NB4 (cell line): Measurements from ENCODE around the gene SIAH1.

Experiments used
- DNase-seq: peaks from one replicate; pipeline ENCODE4 v3.0.0; 2010; ENCODE audit warnings: low read depth
- H3K4me3 ChIP-seq: one replicate; pipeline ENCODE4 v1.5.1; 2011; ENCODE audit warnings: mild to moderate bottlenecking, low read depth, low read length, moderate library complexity
- CTCF ChIP-seq: IDR thresholded peaks from one replicate; pipeline ENCODE4 v1.5.1; 2012; ENCODE audit warnings: low read depth, low read length
- MAX ChIP-seq: IDR thresholded peaks from 2 replicates; pipeline ENCODE4 v1.6.1; 2011; ENCODE audit warnings: low read depth, low read length
- MYC ChIP-seq: IDR thresholded peaks from 2 replicates; pipeline ENCODE4 v1.6.1; 2011; ENCODE audit warnings: low read depth, low read length
- POLR2A ChIP-seq: IDR thresholded peaks from 2 replicates; pipeline ENCODE4 v1.6.1; 2011; ENCODE audit warnings: mild to moderate bottlenecking; ENCODE audit not compliant: insufficient read length; ENCODE audit errors: extremely low read depth

Gene SIAH1

GRCh38 chr16:48326915-48327314 lies 58.3 kb downstream of the SIAH1 start:
- no peak overlapping the region for H3K4me3 ChIP-seq
- no peak for TF ChIP-seq POLR2A
- TF ChIP-seq MYC, result no peak
- no peak for TF ChIP-seq MAX
- DNase-seq, result no peak

- no peak for TF ChIP-seq MYC
- TF ChIP-seq POLR2A, result no peak
- no peak for TF ChIP-seq MAX
- TF ChIP-seq CTCF, result no peak
- no peak for DNase-seq
Observed at GRCh38 chr16:48323783-48324775, 61.1 kb downstream of the SIAH1 start.

GRCh38 chr16:48321317-48322036 lies 63.7 kb downstream of the SIAH1 start:
- H3K4me3 ChIP-seq, result no peak overlapping the region
- DNase-seq, result peak; percentile 19
- TF ChIP-seq POLR2A (no peak), MYC (no peak), MAX (no peak), CTCF (no peak)

More at GRCh38 chr16:48323783-48324775, 61.1 kb downstream of the SIAH1 start:
- H3K4me3 ChIP-seq, result no peak overlapping the region

GRCh38 chr16:48318630-48319029 lies 66.6 kb downstream of the SIAH1 start:
- no peak for TF ChIP-seq POLR2A
- TF ChIP-seq MAX, result peak; percentile 51; the same call in 1 of the 2 replicates
- TF ChIP-seq MYC, result peak; percentile 39; the same call in 1 of the 2 replicates
- TF ChIP-seq CTCF, result no peak
- peak; percentile 78 for DNase-seq
- no peak overlapping the region for H3K4me3 ChIP-seq

- no peak for TF ChIP-seq MYC
- TF ChIP-seq MAX, result no peak
- TF ChIP-seq POLR2A, result no peak
- TF ChIP-seq CTCF, result peak; percentile 11
- peak; percentile 93 for DNase-seq
- no peak overlapping the region for H3K4me3 ChIP-seq
Observed at GRCh38 chr16:48317614-48318315, 67.4 kb downstream of the SIAH1 start.
